ENCODE measurements around the gene CIT. TPM values are rescaled to one million over a fixed set of nuclear protein-coding genes. Genes with fewer than 3 reads are reported as not detected.

The CIT gene
- total RNA-seq, 1 donor from 2014 or later = 98.5 TPM

DNA sequence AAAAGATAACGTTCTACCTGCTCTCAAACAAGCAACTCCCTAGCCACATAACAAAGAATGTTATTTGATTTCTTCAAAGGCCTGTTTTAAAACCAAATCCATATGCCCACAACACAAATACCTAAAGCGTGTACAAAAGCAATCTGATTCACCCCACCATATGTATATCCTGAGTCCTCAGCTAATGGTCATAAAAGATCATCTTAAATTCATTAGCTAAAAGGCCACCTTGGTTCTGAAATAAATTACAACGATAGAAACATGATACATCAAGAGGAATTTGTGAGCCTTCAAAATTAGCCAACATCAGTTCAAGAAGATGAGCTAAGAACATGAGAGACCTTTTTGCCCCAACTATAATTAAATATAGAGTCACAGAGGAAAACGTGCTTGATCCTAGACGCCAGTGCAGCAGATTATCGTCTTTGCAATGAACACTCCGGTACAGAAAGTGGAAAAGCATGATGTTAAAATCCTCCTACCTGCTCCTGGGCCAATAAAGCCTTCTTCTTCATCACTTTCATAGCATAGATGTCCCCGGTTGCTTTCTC is 20.0 kb downstream of the CIT start:
- H3K4me1 ChIP-seq = no peaks in the 10 kb centered on the region
- H3K4me1 Mint-ChIP-seq = no peaks in the 10 kb centered on the region
- H3K27me3 ChIP-seq = no peaks in the 10 kb centered on the region
- H3K27ac ChIP-seq = no peak overlapping the region
- H3K36me3 ChIP-seq = peaks cover 7% of the 10 kb centered on the region
- H3K27ac Mint-ChIP-seq = no peak overlapping the region
- H3K9me3 ChIP-seq (ENCODE audit: low read depth) = no peaks in the 10 kb centered on the region
- TF ChIP-seq EZH2 (IDR thresholded peaks at IDR 0.05) (no peak), EZH2phosphoT487 (IDR thresholded peaks at IDR 0.05) (no peak)
- TF ChIP-seq, protein P1, sequence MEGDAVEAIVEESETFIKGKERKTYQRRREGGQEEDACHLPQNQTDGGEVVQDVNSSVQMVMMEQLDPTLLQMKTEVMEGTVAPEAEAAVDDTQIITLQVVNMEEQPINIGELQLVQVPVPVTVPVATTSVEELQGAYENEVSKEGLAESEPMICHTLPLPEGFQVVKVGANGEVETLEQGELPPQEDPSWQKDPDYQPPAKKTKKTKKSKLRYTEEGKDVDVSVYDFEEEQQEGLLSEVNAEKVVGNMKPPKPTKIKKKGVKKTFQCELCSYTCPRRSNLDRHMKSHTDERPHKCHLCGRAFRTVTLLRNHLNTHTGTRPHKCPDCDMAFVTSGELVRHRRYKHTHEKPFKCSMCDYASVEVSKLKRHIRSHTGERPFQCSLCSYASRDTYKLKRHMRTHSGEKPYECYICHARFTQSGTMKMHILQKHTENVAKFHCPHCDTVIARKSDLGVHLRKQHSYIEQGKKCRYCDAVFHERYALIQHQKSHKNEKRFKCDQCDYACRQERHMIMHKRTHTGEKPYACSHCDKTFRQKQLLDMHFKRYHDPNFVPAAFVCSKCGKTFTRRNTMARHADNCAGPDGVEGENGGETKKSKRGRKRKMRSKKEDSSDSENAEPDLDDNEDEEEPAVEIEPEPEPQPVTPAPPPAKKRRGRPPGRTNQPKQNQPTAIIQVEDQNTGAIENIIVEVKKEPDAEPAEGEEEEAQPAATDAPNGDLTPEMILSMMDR (IDR thresholded peaks at IDR 0.05) = no peak
- no peak overlapping the region for H3K4me2 ChIP-seq
- peaks cover 30% of the 10 kb centered on the region for H3K36me3 Mint-ChIP-seq
- DNase-seq (ENCODE audit: low spot score) = no peak
- no peak overlapping the region for H3K4me3 Mint-ChIP-seq
- no peaks in the 10 kb centered on the region for H3K27me3 Mint-ChIP-seq (ENCODE audit: insufficient read depth, low read depth)
- H3K9ac ChIP-seq = no peak overlapping the region
- H3F3A ChIP-seq (ENCODE audit: low read depth) = no peaks in the 10 kb centered on the region
- no peak overlapping the region for H3K4me3 ChIP-seq
- peaks cover 68% of the 10 kb centered on the region for H3K79me2 ChIP-seq (ENCODE audit: low read depth)
- H3K9me3 Mint-ChIP-seq = no peaks in the 10 kb centered on the region
- peaks cover 11% of the 10 kb centered on the region for H4K20me1 ChIP-seq (ENCODE audit: low read depth)
- H2AFZ ChIP-seq (replicated peaks) = no peak overlapping the region

DNA sequence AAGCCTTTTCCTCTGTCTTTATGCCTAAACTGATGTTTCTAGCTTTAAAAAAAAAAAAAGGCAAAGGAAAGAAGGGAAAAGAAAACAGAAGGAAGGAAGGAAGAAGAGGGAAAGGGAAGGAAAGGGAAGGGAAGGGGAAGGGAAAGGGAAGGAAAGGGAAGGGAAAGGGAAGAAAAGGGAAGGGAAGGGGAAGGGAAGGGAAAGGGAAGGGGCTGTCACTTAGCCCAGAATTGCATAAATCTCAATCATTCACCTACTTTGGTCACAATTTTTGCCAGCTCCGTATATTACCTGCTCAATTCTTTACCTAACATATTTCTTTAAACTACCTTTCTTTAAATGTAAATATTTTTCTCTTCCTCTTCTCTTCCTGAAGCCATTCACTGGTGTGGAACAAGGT is 26.8 kb downstream of the CIT start:
- Mint-ChIP-seq H3K9me3 (no peaks in the 10 kb centered on the region), H3K27ac (no peak overlapping the region), H3K36me3 (peaks cover 33% of the 10 kb centered on the region), H3K4me3 (no peak overlapping the region), H3K27me3 (ENCODE audit: insufficient read depth, low read depth) (no peaks in the 10 kb centered on the region), H3K4me1 (no peaks in the 10 kb centered on the region)
- no peak overlapping the region for H3K4me2 ChIP-seq
- H2AFZ ChIP-seq (replicated peaks) = no peak overlapping the region
- peaks cover 14% of the 10 kb centered on the region for H3K36me3 ChIP-seq
- no peaks in the 10 kb centered on the region for H3K27me3 ChIP-seq
- H3K79me2 ChIP-seq (ENCODE audit: low read depth) = peaks cover 37% of the 10 kb centered on the region
- no peak overlapping the region for H3K27ac ChIP-seq
- H4K20me1 ChIP-seq (ENCODE audit: low read depth) = no peaks in the 10 kb centered on the region
- DNase-seq (ENCODE audit: low spot score) = no peak
- no peaks in the 10 kb centered on the region for H3K4me1 ChIP-seq
- H3K4me3 ChIP-seq = no peak overlapping the region
- no peak overlapping the region for H3K9ac ChIP-seq
- H3K9me3 ChIP-seq (ENCODE audit: low read depth) = no peaks in the 10 kb centered on the region
- no peak for TF ChIP-seq EZH2 (IDR thresholded peaks at IDR 0.05)
- TF ChIP-seq, protein P1 (IDR thresholded peaks at IDR 0.05) = no peak
- no peak for TF ChIP-seq EZH2phosphoT487 (IDR thresholded peaks at IDR 0.05)
- H3F3A ChIP-seq (ENCODE audit: low read depth) = no peaks in the 10 kb centered on the region

DNA sequence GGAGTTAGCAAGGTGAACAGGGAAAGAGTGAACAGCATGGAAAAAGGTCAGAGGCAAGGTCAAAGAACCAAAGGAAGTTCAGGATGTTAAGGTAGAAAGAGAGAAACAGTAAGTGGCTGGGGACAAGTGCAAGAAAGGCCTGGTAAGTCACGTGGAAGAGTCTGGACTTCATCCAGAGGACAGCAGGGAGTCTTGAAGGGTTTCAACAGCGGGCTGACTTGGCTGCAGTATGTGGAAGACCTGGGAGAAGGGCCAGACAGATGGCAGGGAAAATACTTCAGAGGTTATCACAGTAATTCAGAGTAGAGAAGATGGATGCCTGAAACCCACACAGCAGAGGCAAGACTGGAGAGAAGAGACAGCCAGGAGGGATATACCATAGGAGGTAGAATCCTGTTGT is 34.0 kb downstream of the CIT start:
- Mint-ChIP-seq H3K9me3 (no peaks in the 10 kb centered on the region), H3K36me3 (peaks cover 36% of the 10 kb centered on the region), H3K4me1 (no peaks in the 10 kb centered on the region), H3K27me3 (ENCODE audit: insufficient read depth, low read depth) (peaks cover 3% of the 10 kb centered on the region), H3K4me3 (no peak overlapping the region), H3K27ac (no peak overlapping the region)
- Histone ChIP-seq H4K20me1 (ENCODE audit: low read depth) (peaks cover 19% of the 10 kb centered on the region), H3K27me3 (no peaks in the 10 kb centered on the region), H3K9me3 (ENCODE audit: low read depth) (no peaks in the 10 kb centered on the region), H3K27ac (no peak overlapping the region), H3F3A (ENCODE audit: low read depth) (no peaks in the 10 kb centered on the region), H2AFZ (replicated peaks) (no peak overlapping the region), H3K36me3 (peaks cover 11% of the 10 kb centered on the region), H3K4me3 (no peak overlapping the region), H3K4me1 (no peaks in the 10 kb centered on the region), H3K9ac (no peak overlapping the region), H3K4me2 (no peak overlapping the region), H3K79me2 (ENCODE audit: low read depth) (peaks cover 5% of the 10 kb centered on the region)
- TF ChIP-seq EZH2phosphoT487 (IDR thresholded peaks at IDR 0.05) (no peak), EZH2 (IDR thresholded peaks at IDR 0.05) (no peak)
- TF ChIP-seq, protein P1 (IDR thresholded peaks at IDR 0.05) = no peak
- DNase-seq (ENCODE audit: low spot score) = no peak

Measured in neural progenitor cell (in vitro differentiated cells).